ENCODE data around the gene VENTX.

- TF ChIP-seq POLR2AphosphoS5 (IDR thresholded peaks at IDR 0.05; ENCODE audit: borderline replicate concordance, low read depth, low read length) (no peak), EZH2 (IDR thresholded peaks at IDR 0.05) (no peak), FOXP2 (optimal IDR thresholded peaks at IDR 0.05; ENCODE audit: control extremely low read depth, extremely low read length, insufficient read depth) (no peak)
These were observed 33.2 kb upstream of the VENTX start for GRCh38 chr10:133204226-133205015.

All from SK-N-MC (cell line).